Measurements from ENCODE around the gene CYBC1. TPM values are rescaled to one million over a fixed set of nuclear protein-coding genes. Genes with fewer than 3 reads are reported as not detected.

CYBC1 gene
- total RNA-seq, 1 experiment from 2014 or later, result 174 TPM

DNA sequence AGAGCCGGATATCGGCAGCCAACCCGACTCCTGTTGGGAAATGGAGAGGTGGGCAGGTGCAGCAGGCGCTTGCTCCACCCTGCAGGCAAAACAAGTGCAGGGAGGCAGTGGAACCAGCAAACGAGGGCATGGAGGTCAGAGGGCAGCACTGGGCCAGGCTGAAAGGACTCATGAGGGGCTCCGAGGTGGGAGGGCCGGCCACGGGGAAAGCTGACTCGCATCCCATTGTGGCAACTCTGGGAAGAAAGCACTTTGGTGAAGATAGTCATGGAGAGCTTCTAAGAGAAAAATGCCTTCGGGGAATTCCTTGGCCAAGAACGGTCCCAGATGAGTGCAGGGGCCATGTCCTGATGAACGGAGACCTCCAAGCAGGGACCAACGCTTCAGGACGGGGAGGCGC lies 4.4 kb downstream of the CYBC1 start:
- Histone ChIP-seq H3K36me3 (ENCODE audit: control insufficient read depth, insufficient read depth, low read length) (no peaks in the 10 kb centered on the region; the same call in 1 of the 2 replicates), H3K4me1 (ENCODE audit: control insufficient read depth, insufficient read depth, low read length) (peaks cover 23% of the 10 kb centered on the region), H3K27ac (ENCODE audit: low read length) (no peak overlapping the region; the same call in 1 of the 2 replicates), H3K9me3 (ENCODE audit: control insufficient read depth, insufficient read depth, low read depth, low read length) (no peaks in the 10 kb centered on the region), H3K4me3 (ENCODE audit: low read depth in 2 of 2, low read length in 2 of 2) (no peak overlapping the region), H3K27me3 (ENCODE audit: control insufficient read depth, insufficient read depth, low read length) (no peaks in the 10 kb centered on the region)
- BruUV-seq (replicated peaks), result no TSS peak
- ATAC-seq, result no peak
- ChIA-PET POLR2A (no interaction called here), CTCF (interaction anchor here (0.6 kb wide), 2 partner anchors 23 to 101 kb away, joined by 5 to 6 read pairs; no protein-coding TSS in a partner anchor)
- TF ChIP-seq, protein P1, sequence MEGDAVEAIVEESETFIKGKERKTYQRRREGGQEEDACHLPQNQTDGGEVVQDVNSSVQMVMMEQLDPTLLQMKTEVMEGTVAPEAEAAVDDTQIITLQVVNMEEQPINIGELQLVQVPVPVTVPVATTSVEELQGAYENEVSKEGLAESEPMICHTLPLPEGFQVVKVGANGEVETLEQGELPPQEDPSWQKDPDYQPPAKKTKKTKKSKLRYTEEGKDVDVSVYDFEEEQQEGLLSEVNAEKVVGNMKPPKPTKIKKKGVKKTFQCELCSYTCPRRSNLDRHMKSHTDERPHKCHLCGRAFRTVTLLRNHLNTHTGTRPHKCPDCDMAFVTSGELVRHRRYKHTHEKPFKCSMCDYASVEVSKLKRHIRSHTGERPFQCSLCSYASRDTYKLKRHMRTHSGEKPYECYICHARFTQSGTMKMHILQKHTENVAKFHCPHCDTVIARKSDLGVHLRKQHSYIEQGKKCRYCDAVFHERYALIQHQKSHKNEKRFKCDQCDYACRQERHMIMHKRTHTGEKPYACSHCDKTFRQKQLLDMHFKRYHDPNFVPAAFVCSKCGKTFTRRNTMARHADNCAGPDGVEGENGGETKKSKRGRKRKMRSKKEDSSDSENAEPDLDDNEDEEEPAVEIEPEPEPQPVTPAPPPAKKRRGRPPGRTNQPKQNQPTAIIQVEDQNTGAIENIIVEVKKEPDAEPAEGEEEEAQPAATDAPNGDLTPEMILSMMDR (IDR thresholded peaks at IDR 0.05), result no peak
- TF ChIP-seq POLR2AphosphoS5 (IDR thresholded peaks at IDR 0.05; ENCODE audit: low read depth, low read length) (no peak), SIN3A (IDR thresholded peaks at IDR 0.05; ENCODE audit: borderline replicate concordance, insufficient read depth, low read depth, low read length) (no peak), TCF7L2 (IDR thresholded peaks at IDR 0.05; ENCODE audit: low read depth, low read length) (no peak)
- TF ChIP-seq, protein P2, sequence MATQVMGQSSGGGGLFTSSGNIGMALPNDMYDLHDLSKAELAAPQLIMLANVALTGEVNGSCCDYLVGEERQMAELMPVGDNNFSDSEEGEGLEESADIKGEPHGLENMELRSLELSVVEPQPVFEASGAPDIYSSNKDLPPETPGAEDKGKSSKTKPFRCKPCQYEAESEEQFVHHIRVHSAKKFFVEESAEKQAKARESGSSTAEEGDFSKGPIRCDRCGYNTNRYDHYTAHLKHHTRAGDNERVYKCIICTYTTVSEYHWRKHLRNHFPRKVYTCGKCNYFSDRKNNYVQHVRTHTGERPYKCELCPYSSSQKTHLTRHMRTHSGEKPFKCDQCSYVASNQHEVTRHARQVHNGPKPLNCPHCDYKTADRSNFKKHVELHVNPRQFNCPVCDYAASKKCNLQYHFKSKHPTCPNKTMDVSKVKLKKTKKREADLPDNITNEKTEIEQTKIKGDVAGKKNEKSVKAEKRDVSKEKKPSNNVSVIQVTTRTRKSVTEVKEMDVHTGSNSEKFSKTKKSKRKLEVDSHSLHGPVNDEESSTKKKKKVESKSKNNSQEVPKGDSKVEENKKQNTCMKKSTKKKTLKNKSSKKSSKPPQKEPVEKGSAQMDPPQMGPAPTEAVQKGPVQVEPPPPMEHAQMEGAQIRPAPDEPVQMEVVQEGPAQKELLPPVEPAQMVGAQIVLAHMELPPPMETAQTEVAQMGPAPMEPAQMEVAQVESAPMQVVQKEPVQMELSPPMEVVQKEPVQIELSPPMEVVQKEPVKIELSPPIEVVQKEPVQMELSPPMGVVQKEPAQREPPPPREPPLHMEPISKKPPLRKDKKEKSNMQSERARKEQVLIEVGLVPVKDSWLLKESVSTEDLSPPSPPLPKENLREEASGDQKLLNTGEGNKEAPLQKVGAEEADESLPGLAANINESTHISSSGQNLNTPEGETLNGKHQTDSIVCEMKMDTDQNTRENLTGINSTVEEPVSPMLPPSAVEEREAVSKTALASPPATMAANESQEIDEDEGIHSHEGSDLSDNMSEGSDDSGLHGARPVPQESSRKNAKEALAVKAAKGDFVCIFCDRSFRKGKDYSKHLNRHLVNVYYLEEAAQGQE (IDR thresholded peaks at IDR 0.05; ENCODE audit: insufficient read depth in 1 of 2, low read depth in 2 of 2, low read length in 1 of 2), result no peak
- in situ Hi-C loops (cut with HindIII; ENCODE audit: low pct_unique_long_range_greater_than_20kb, low sequenced_read_pairs), result no loop called here
- intact Hi-C loops (cut with micrococcal nuclease; ENCODE audit: unreplicated experiment), result no loop called here
- no peak for DNase-seq (ENCODE audit: low read depth, low spot score)

DNA sequence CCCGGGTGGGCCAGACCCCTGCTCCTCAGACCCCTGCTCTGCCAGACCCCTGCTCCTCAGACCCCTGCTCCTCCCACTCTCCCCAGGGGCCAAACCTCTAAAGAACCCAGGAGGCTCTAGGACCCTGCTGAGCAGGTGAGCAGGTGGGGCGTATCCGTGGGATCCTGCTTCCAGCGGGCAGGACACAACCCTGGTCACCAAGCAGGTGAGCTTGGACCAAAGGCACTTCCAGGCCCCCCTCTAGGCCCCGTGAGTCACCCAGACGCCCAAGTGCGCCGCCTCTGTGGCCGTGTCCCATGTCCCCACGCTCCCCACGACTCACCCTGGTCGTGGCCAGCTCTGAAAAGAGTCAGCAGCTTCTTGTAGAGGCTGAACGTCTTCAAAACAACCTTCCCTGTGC lies 5.0 kb downstream of the CYBC1 start:
- Histone ChIP-seq H3K36me3 (ENCODE audit: control insufficient read depth, insufficient read depth, low read length) (no peaks in the 10 kb centered on the region; the same call in 1 of the 2 replicates), H3K4me1 (ENCODE audit: control insufficient read depth, insufficient read depth, low read length) (peaks cover 20% of the 10 kb centered on the region; the same call in 1 of the 2 replicates), H3K4me3 (ENCODE audit: low read depth in 2 of 2, low read length in 2 of 2) (no peak overlapping the region), H3K9me3 (ENCODE audit: control insufficient read depth, insufficient read depth, low read depth, low read length) (no peaks in the 10 kb centered on the region), H3K27ac (ENCODE audit: low read length) (no peak overlapping the region), H3K27me3 (ENCODE audit: control insufficient read depth, insufficient read depth, low read length) (no peaks in the 10 kb centered on the region)
- in situ Hi-C loops (cut with HindIII; ENCODE audit: low pct_unique_long_range_greater_than_20kb, low sequenced_read_pairs), result no loop called here
- DNase-seq (ENCODE audit: low read depth, low spot score) (no peak), ATAC-seq (no peak)
- intact Hi-C loops (cut with micrococcal nuclease; ENCODE audit: unreplicated experiment), result no loop called here
- TF ChIP-seq, protein P2 (IDR thresholded peaks at IDR 0.05; ENCODE audit: insufficient read depth in 1 of 2, low read depth in 2 of 2, low read length in 1 of 2), result no peak
- TF ChIP-seq TCF7L2 (IDR thresholded peaks at IDR 0.05; ENCODE audit: low read depth, low read length), result no peak
- no peak for TF ChIP-seq SIN3A (IDR thresholded peaks at IDR 0.05; ENCODE audit: borderline replicate concordance, insufficient read depth, low read depth, low read length)
- TF ChIP-seq, protein P1 (IDR thresholded peaks at IDR 0.05), result no peak
- no peak for TF ChIP-seq POLR2AphosphoS5 (IDR thresholded peaks at IDR 0.05; ENCODE audit: low read depth, low read length)
- ChIA-PET POLR2A (no interaction called here), CTCF (interaction anchor here (0.6 kb wide), 1 partner anchor 22 kb away, joined by 5 read pairs; no protein-coding TSS in a partner anchor)
- BruUV-seq (replicated peaks), result no TSS peak

Data from Panc1 (cell line).